Stimulated activated CD4-positive, alpha-beta T cell treated with anti-CD3 and anti-CD28 coated beads, Interleukin-1b, Interleukin-23, amount 100 ng/mL, for 4 hours (primary cell): Measurements from ENCODE around the gene SLC35B4.

Experiments
- DNase-seq, 2 donors: peaks; one replicate each; pipeline ENCODE4 v3.0.0-alpha.2; 2020; ENCODE audit warnings: low read depth in 2 of 2

Gene SLC35B4, protein sequence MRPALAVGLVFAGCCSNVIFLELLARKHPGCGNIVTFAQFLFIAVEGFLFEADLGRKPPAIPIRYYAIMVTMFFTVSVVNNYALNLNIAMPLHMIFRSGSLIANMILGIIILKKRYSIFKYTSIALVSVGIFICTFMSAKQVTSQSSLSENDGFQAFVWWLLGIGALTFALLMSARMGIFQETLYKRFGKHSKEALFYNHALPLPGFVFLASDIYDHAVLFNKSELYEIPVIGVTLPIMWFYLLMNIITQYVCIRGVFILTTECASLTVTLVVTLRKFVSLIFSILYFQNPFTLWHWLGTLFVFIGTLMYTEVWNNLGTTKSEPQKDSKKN

DNA sequence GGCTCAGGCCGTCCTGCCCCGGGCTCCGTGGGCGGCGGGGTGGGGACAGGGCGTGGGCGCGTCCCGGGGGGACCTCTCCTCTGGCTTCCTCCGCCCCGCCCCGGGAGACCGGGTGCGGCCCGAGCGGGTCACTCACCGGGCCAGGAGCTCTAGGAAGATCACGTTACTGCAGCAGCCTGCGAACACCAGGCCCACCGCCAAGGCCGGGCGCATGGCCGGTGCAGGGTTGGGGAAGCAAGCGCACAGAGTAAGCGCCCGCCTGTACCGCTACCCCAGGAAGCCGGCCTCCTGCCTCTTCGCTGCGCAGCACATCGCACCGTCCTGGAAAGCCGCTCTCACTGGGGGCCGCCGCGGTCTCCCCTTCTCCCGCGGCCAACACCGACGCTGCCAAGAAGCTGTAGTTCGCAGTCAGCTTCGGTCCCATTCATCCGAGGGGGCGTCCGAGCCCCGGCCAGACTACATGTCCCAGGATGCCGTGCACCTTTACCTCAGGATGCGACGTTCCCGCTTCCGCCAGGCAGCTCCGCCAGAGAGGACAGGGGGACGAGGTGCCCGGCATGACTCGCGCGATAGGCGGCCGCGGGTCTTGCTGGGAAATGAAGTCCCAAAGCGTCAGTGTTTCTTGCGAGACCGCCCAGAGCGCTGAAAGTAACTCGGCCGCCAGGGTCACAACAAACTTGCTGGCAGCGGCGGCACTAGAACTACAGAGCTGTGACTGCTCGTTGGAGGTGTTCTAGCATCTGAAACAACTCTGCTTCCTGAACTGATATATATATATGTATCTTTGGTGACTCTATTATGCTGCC is at the start of gene SLC35B4:
Gene SLC35B4 (minus strand): TSS at position 392 of the 806 bp plus-strand sequence. CDS start 179 bp downstream, at position 213.
- peak; percentile 86 to 87 for DNase-seq

DNA sequence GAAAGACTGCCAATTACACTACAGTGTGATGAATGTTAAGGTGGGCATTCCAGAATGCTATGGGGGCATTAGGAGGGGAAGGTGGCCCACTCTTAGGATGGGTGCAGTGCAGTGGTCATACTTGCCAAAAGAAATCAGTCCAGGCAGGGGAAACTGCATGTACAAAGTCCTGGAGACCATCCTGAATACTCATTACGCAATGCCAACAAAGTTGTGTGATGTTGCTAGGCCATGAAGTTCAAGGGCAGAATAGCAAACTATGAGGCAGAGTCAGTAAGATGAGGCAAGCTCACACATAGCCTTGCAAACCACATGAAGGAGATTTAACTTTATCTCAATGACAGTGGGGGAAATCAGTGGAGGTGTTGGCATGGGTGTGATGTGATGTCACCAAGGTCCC is 49.8 kb upstream of the SLC35B4 start:
- DNase-seq = no peak

DNA sequence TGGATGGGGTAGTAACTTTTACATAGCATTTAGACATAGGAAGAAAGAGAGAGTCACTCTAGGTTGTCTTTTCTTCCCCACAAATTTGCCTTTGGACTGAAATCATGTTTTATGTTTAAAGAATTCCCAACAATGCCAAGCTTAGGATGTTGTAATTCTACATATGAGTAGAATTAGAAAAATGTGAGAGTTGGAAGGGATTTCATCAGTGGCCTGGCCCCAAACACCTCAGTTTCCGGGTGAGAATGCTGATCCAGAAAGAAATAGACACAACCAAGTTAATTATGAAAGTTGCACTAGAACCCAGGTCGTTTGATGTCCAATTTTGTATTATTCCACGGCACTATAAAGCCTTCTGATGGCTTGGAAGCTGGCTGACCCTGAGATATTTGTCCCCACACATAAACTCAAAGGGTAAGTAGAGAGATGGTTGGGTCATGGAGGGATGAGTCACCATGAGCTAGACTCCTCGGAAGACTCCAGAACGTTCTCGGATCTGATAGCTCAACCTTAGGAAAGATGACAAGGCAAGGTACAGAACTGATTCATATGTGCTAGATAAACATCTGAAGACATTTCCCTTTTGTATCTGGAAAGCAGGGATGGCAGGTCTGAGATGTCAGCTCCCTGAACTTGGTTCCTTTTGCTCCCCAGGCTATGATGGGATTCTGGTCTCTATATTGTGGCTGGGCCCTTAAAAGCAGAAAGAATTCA is 48.8 kb upstream of the SLC35B4 start:
- DNase-seq = no peak

DNA sequence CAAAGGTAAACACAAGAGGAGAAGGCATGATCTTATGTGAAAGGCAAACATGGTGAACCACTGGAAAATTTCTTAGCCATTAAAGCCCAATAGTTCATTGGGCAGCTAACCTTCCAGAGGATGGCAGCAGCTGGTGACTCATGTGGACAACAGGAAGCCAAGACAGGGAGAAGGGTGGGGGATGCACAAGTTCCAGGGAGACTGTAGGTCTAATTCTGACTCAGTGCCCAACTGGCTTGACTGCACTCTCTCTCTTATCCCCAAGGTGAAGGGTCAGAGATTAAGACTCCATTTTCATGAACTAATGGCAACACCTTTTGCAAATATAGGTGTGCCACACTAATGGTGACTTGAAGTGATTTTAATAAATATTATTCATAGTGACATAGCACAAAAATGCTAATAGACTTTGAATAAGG is 47.9 kb upstream of the SLC35B4 start:
- no peak for DNase-seq

DNA sequence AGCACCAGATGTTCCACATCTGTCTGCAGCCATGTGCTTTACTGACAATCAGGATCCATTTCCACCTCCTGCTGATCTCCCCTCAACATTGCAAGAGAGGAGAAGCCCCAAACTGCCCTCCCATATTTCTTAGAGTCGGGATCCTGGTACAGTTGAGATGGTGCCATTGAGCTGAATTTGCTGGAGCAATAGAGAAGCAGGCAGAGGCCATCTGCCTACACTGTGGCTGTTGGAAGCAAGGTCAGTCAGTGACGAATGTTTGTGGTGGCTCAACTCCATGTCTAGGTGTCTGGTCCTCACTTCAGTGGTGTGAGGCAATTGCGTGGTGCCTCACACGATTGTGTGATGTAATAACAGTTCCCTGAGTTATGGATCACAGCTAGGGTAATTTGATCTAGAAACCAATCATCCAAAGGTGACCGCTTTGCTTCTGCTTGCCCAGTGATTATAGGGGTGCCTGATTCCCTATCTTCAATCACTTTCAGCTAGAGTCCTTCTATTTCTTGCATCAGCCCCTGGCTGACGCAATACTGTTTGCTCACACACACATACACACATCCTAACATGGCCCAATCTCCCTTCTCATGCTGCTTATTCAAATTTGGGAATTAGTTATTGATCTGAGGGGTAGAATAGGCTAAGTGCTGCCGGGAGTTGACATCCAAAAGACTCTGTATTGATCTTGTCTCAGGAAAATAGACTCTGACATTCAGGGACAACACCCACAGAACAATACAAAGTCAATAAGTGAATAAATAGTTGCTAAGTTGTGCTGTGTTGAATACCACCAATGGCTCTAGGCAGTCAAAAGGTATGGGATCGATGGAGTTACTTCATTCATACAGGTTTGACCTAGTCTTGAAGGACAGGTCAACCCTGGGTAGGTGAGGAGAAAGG is 46.1 kb upstream of the SLC35B4 start:
- no peak for DNase-seq

DNA sequence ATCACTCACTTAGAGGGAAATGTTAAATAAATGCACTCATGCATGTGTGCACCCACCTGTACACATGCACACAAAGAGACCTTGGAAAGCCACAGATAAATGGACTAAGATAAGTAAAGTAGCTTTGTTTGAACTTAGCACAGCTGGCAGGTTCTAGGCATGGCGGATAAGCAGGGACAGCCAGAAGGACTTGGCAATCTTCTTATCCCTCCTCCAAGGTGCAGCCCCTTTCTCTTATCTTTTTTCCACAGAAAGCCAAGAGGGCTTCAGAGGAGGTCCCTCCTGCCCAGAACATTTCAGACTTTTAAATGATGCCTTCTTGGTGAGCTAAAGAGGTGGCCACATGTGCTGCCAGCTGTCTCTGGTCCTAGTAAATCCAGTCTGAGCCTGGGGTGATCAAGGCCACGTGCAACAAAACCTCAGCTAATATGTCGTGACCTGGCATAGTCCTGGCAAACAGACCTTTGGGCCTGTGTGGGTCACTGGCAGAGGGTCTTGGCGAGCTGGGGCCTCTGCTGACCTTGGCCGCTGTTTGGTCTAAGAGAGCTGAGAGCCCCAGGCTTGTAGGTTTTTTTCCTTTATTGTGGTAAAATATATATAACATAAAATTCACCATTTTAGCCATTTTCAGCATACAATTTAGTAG is 43.2 kb upstream of the SLC35B4 start:
- no peak for DNase-seq

DNA sequence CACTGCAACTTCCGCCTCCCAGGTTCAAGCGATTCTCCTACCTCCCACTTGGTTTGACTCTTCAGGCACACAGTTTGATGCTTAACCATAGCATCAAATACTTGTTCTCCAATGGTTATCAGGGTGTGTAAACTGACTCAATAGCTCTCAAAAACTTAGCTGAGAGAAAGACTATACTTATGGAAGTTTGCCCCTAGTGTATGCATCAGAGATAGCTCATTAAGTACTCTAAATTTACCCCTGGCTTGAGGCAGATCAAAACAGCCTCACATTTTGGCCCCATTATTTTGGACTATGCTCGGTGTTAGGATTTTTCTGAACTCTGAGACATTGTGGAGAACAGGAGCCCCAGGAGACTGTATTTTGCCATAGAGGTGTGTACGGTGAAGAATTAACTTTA is 40.8 kb upstream of the SLC35B4 start:
- DNase-seq = no peak

DNA sequence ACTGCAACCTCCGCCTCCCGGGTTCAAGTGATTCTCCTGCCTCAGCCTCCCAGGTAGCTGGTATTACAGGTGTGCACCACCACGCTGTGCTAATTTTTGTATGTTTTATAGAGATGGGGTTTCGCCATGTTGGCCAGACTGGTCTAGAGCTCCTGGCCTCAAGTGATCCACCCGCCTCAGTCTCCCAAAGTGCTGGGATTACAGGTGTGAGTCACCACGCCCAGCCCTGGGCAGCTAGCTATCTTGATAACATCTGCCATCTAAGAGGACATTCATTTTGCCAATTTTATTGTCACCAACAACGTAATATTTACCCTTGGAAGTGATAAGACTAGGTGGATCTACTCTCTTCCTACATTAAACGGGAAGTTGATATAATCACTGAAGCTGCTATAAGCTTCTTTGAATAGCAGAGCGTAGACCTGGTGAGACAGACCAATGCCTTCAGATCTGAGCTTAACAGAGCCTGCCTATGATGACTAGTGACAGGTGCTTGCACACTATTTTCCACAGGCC is 39.7 kb upstream of the SLC35B4 start:
- no peak for DNase-seq

DNA sequence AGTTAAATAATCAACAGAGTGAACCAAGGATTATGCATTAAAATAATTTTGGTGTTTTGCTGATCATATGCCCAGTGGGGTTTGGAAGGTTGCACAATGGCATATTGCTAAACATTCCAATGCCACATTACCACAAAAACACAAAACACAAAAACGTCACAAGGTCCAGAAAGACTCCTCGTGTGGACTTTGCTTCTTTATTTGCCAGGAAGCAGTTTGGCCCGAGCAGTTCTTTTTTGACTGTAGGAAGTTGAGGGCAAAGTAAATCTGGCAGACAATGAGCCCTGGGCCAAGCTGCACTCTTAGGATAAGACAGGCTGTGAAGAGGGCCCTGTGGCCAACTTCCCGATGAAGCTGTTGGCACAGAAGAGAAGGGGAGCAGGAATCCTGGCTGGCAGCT is 39.2 kb upstream of the SLC35B4 start:
- DNase-seq = no peak

DNA sequence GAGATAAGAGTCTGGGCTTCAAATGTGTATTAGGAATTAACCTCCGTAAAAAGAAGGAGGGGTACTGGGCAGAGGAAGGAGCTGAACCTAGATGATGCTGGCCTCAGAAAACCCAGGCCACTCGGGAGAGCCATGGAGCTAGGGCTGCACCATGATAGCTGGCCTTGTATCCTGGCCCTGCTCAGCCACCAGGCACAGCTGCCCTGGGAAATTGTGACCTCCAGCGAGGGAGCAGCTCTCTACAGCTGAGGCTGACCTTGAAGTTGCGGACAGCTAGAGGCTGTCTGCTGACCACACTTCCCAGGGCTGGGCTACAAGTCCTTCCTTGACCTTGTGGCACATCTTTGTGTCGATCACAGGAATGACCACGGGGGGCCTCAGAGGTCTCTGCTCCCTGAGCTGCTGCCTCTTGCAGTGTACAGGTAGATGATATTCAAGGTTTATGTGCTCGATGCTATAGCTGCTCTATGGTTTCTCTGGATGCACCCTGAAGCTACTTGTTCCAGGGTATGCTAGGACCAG is 38.3 kb upstream of the SLC35B4 start:
- DNase-seq = no peak

DNA sequence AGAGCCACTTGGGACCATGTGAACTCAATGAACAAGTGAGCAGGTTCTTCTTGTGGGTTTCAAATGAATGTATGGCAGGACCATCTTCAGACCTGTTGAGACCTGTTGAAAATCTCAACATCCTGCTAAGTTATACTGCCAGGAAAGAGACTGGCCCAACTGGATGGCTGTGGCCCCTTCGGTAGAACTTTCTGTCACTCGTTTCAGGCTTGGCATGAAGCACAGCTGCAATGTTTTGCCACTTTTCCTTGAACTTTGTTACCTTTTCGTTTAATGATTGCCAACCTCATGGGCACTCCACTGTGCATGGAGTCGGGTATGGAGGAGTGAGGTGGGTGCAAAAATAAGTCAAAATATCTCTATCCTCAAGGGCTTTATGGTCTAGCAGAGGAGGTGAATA is 36.7 kb upstream of the SLC35B4 start:
- DNase-seq = no peak

DNA sequence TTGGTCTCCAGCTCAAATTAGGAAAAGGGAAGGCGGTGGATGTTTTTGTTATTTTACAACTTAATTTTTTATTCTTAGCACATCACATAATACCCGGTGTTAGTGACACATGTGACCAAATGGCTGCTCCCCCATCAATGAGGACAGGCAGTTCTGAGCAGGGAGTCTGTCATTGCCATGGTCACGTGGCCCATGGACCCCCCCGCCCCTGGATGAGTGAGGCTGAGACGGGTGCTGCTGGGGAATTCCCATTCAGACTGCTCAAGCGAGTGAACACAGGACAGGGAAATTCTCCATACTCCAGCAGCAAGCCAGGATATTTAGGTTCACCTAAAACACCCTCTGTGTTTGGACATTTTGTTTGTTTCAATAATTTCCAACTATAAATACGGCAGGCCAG is 34.7 kb upstream of the SLC35B4 start:
- no peak for DNase-seq

DNA sequence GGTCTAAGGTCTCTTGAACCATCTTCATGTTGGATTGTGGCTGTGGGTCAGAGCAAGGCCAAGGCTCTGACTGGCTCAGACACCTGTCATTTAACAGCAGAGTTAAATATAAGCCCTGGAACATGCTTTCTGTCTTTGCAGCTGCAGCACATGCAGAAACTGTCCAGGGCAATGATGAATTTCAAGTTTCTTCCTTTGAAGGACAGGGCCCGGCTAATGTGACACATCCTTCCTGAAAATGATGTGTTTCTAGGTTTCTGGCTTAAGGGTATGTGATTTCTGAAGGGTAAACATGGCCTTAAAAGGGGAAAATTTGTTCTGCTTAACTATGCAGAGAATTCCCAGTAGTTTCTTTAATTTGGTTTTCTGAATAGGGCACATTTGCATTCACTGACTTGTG is 34.0 kb upstream of the SLC35B4 start:
- DNase-seq = no peak

DNA sequence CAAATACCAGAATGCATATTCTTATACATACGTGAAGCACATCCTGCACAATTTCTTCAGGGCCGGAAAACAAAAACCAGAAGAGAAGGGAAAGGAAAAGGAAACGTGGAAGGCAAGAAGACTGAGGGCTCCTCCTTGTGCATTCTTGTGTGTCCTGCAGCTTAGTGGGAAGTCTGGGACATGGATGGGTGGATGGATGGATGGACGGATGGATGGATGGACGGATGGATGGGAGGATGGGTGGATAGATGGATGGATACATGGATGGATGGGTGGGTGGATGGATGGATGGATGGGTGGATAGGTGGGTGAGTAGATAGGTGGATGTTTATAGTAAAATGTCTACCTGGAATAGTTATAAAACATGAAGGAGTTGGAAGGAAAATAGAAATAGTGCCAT is 30.8 kb upstream of the SLC35B4 start:
- DNase-seq = no peak

DNA sequence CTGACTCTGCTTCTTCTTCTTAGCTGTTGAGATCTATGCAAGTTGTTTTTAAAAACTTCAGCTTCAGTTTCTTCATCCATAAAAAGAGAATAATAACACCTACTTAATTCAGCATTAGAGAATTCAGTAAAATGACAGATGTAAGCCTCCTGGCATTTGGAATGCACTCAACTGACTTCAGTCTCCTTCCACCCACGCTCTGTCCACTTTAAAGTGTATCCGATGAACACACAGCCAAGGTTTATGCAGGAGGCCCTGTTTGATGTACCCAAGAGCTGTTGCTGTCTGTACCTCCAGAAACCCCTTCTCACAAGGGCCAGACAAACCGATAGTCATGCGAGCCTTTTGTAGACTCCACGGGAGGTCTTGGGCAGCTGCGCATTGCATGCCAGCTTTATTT is 27.1 kb upstream of the SLC35B4 start:
- no peak for DNase-seq

DNA sequence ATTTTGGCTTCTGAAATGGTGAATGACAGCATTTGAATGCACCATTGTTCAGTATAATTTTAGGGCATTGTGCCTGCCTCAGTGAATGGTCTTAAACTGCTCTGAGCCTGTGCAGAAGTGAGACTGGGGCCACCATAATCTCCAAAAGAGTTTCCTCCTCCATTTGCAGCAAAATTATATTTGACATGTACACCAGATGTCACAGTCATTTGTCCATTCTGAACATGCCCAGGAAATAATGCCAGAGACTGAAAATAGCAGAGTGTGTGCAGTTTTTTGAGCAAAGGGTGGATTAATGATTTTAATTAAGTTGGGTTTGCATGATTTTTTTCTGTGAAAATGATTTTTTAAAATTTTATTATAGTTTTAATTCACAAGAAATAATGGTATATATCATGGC is 26.4 kb upstream of the SLC35B4 start:
- DNase-seq = no peak

DNA sequence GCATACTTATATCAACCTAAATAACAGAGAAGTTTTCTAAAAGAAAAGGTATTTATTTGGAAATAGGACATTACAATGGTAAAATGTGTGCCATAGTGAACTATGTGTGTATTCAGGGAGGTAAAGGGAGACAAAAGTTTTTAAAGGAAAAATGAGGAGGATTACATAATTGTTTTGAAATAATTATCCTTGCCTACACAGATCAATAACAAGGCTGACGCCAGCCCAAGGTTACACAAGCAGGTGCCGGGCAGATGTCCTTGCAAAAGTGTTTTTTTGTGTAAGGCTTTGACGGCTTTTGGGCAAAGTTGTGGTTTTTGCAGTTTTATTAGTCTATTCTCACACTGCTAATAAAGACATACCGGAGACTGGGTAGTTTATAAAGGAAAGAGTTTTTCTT is 22.7 kb upstream of the SLC35B4 start:
- DNase-seq = no peak

DNA sequence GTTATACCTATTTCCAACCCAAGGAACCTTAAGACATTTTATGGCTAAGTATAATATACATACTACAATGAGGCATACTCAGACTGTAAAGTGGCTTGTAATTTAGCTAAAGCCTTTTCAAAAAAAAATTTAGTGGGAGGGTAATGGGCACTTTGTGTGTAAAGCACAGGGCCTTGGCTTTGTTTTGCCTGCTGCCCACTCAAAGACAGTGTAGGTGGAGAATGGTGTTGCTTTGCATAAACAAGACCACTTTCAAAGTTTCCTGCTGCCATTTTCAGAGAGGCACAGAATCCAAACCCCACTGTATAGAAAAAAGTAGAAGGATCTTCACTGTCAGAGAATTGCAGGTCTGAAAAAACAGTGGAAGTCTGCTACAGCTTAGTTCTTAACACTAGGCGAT is 21.2 kb upstream of the SLC35B4 start:
- no peak for DNase-seq

DNA sequence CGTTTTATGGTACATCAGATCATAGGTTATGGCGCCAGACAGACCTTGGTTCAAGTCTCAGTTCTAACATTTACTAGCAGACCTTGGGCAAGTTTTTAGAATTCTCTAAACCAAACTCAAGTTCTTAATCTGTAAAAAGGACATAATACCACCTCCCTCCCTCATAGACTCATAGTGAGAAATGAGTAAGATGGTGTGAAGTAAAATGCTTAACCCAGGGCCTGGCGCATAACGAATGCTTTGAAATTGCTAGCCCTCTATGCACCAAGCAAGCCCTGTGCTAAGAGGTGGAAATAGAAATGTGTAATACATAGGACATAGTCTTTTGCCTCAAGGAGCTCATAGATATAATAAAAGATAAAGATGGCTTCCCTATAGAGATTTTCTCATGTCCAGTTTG is 17.7 kb upstream of the SLC35B4 start:
- DNase-seq = no peak

DNA sequence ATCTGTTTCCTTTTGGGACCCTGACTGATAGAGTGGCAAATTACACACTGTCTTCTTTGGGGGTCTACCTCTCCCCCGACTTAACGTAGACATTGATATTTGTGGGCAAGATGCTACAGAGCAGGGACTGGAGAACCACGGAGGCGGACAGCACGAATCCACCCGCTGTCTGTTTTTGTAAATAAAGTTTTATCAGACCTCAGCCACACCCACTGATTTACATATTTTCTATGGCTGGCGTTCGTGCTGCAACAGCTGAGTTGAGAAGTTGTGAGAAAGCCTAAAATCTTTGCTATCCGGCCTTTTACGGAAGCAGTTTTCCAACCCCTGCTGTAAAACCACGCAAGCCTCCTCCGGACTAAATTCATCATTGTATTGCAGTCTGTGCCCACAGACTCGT is 17.2 kb upstream of the SLC35B4 start:
- no peak for DNase-seq

DNA sequence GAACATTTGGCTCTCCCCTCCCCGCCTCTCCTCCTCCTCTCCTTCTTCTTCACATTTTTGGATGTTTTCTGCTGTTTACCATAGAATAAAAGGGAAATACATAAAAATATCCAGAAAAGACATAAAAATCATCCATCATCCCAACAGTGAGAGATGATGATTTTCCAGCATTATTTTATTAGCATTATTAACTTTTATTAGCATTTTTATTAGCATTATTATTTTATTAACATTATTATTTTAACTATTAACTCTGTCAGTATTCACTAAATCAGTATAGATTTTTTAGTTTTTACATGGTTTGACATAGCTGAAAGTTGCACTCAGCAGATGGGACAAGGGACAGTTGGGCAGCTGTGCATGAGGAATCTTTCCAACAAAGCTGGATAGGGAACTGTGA is 16.2 kb upstream of the SLC35B4 start:
- no peak for DNase-seq
